ENCODE results near the gene STARD5.

DNA sequence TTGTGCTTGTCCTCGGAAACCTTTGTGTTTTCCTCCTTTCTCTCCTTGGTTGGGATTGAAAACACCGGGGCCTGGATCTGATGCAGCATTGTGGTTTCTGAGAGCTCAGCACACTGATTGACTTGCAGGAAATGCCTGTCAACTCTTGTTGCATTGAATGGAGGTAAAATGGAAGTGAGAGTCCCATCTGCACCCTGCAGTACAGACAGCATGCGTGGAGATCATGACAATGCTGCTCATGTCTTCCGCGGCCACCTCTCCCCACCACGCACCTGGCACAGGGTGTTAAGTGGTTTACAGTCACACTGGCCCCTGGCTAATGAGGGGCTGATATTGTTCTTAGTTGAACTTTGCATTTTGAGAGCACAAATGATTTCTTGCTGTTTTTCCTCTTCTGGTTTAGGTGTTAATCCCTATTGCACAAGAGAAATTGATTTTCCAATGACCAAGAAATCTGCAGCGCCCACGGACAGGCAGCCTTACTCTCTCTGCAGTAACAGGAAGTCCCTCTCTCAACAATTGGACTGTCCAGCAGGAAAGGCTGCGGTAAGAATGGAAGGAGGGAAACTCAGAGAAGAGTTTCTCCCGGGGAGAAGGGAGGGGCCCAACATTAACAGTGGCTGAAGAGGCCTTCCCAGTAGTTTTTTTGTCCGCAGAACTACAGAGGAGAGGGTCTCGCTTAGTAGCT, 58.5 kb downstream of the STARD5 start:
- TF ChIP-seq, protein P1, sequence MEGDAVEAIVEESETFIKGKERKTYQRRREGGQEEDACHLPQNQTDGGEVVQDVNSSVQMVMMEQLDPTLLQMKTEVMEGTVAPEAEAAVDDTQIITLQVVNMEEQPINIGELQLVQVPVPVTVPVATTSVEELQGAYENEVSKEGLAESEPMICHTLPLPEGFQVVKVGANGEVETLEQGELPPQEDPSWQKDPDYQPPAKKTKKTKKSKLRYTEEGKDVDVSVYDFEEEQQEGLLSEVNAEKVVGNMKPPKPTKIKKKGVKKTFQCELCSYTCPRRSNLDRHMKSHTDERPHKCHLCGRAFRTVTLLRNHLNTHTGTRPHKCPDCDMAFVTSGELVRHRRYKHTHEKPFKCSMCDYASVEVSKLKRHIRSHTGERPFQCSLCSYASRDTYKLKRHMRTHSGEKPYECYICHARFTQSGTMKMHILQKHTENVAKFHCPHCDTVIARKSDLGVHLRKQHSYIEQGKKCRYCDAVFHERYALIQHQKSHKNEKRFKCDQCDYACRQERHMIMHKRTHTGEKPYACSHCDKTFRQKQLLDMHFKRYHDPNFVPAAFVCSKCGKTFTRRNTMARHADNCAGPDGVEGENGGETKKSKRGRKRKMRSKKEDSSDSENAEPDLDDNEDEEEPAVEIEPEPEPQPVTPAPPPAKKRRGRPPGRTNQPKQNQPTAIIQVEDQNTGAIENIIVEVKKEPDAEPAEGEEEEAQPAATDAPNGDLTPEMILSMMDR (conservative IDR thresholded peaks at IDR 0.05): no peak
- no peak for TF ChIP-seq ZFX (IDR thresholded peaks at IDR 0.05)

Data from C4-2B (cell line).